Tibial nerve (tissue), 4 donors: ENCODE results near the gene THY1. TPM values are rescaled to one million over a fixed set of nuclear protein-coding genes. Genes with fewer than 3 reads are reported as not detected.

ENCODE experiments used
- DNase-seq, 2 donors: peaks; one replicate each; pipeline ENCODE4 v3.0.0-alpha.2; 2019; ENCODE audit warnings: low spot score in 2 of 2
- H3K27ac ChIP-seq, 4 donors: fragments of 200-600 bp; sonication (generic) in 3 of 4; one replicate each; pipeline ENCODE4 v1.5.1; 2017 to 2019; ENCODE audit warnings: mild to moderate bottlenecking in 1 of 4
- H3K27me3 ChIP-seq, 2 donors: fragments of 200-600 bp; sonication (generic) in 1 of 2; one replicate each; pipeline versions ENCODE4 v1.5.1 to v1.6.0; 2017 to 2019
- H3K36me3 ChIP-seq, 3 donors: fragments of 200-600 bp; sonication (generic); one replicate each; pipeline ENCODE4 v1.5.1; 2018 to 2019
- H3K4me1 ChIP-seq, 4 donors: fragments of 200-600 bp; sonication (generic) in 3 of 4; one replicate each; pipeline ENCODE4 v1.5.1; 2017 to 2019
- H3K4me3 ChIP-seq, 4 donors: fragments of 200-600 bp; sonication (generic) in 3 of 4; one replicate each; pipeline ENCODE4 v1.5.1; 2017 to 2019; ENCODE audit warnings: mild to moderate bottlenecking in 1 of 4, moderate library complexity in 1 of 4
- H3K9me3 ChIP-seq, 4 donors: fragments of 200-600 bp; sonication (generic) in 3 of 4; one replicate each; pipeline ENCODE4 v1.5.1; 2017 to 2019
- EP300 ChIP-seq, 2 donors: sonication (generic); formaldehyde crosslinking; IDR thresholded peaks; one replicate each; pipeline ENCODE4 v1.6.1; 2017; ENCODE audit warnings: antibody characterized with exemption in 2 of 2, mild to moderate bottlenecking in 1 of 2
- POLR2A ChIP-seq, 2 donors: fragments of 450-650 bp; IDR thresholded peaks; one replicate each; pipeline ENCODE4 v1.6.1; 2017; ENCODE audit warnings: antibody characterized with exemption in 2 of 2, mild to moderate bottlenecking in 2 of 2, moderate library complexity in 2 of 2
- WGBS, 2 donors: methylation state at CpG; one replicate each; pipeline ENCODE4 v1.1.5; 2018; 5-methylcytosine and 5-hydroxymethylcytosine counted together
- total RNA-seq, 4 donors: library from RNA; depleted of rRNA; stranded (reverse); fragments of >200 nt; gene quantifications; one replicate each; pipeline ENCODE4 v1.1.0, GENCODE V29; 2016
- TF ChIP-seq, protein P1 (sequence below), 5 experiments: fragments of 200-600 bp in 3 of 5; fragments of 450-650 bp in 2 of 5; sonication (generic) in 3 of 5; IDR thresholded peaks; one replicate each; pipeline ENCODE4 v1.5.1; 2016 to 2019; ENCODE audit warnings: antibody characterized with exemption in 5 of 5, mild to moderate bottlenecking in 3 of 5, moderate library complexity in 2 of 5

The THY1 gene
- total RNA-seq, 4 donors from 2014 or later: 0.63 to 12.9 (median 11.1) TPM; not detected in 1

- no peaks in the 10 kb centered on the region for H3K9me3 ChIP-seq
- H3K27ac ChIP-seq: peak overlapping the region; percentile 54 to 91 (median 76)
- H3K4me1 ChIP-seq: peaks cover 0 to 41% (median 12%) of the 10 kb centered on the region in 4 donors
- no peaks in the 10 kb centered on the region for H3K27me3 ChIP-seq
- TF ChIP-seq, protein P1, sequence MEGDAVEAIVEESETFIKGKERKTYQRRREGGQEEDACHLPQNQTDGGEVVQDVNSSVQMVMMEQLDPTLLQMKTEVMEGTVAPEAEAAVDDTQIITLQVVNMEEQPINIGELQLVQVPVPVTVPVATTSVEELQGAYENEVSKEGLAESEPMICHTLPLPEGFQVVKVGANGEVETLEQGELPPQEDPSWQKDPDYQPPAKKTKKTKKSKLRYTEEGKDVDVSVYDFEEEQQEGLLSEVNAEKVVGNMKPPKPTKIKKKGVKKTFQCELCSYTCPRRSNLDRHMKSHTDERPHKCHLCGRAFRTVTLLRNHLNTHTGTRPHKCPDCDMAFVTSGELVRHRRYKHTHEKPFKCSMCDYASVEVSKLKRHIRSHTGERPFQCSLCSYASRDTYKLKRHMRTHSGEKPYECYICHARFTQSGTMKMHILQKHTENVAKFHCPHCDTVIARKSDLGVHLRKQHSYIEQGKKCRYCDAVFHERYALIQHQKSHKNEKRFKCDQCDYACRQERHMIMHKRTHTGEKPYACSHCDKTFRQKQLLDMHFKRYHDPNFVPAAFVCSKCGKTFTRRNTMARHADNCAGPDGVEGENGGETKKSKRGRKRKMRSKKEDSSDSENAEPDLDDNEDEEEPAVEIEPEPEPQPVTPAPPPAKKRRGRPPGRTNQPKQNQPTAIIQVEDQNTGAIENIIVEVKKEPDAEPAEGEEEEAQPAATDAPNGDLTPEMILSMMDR (IDR thresholded peaks at IDR 0.05): no peak
- no peak for TF ChIP-seq EP300 (IDR thresholded peaks at IDR 0.05)
- no peak for TF ChIP-seq POLR2A (IDR thresholded peaks at IDR 0.05)
- peak in 1 of 2 donors; percentile 4 for DNase-seq
- H3K4me3 ChIP-seq: peak overlapping the region; percentile 35 to 61 (median 48)
- 4 to 15% methylated on average over 9 to 10 of the region's 10 CpGs for WGBS, 2 donors
- H3K36me3 ChIP-seq: no peaks in the 10 kb centered on the region
These were observed 42.2 kb downstream of the THY1 start for GRCh38 chr11:119380827-119381180.

DNA sequence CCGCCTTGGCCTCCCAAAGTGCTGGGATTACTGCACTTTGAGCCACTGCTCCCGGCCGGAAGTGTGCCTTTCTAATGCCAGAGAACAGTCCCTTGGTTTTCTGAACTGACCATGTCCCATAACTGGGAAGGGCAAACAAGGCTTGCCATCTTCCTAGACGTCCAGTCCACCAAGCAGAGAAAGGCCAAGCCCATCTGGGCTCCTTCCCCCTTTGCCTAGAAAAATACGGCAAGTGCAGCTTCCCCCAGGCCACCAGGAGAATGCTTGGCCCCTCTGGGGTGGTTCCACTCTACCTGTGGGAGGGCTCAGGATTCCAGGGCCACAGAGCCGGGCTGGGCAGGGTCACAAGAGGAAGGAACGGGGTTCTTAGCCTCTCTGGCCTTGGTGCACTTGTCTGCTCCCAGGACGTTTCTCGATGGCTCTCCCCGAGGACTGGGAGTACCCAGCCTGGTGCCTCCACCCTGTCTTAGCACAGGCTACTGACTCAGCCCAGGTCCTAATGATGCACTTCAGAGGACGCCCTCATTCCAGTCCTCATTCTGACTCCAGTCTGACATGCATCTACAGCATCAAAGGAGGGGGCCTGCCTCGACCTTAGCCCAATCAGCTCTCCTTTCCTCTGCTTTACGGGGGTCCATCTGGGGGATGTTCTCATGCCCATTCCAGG lies 42.7 kb downstream of the THY1 start:
- peak overlapping the region in 2 of 4 donors; percentile 35 to 61 for H3K4me3 ChIP-seq
- peaks cover 0 to 46% (median 14%) of the 10 kb centered on the region in 4 donors for H3K4me1 ChIP-seq
- H3K27ac ChIP-seq: peak overlapping the region in 3 of 4 donors; percentile 71 to 91 (median 82)
- peak in 1 of 2 donors; percentile 5 for DNase-seq
- 73 to 79% methylated on average over 9 to 13 of the region's 13 CpGs for WGBS, 2 donors
- no peak for TF ChIP-seq EP300 (IDR thresholded peaks at IDR 0.05)
- TF ChIP-seq, protein P1 (IDR thresholded peaks at IDR 0.05): no peak
- TF ChIP-seq POLR2A (IDR thresholded peaks at IDR 0.05): no peak
- H3K27me3 ChIP-seq: no peaks in the 10 kb centered on the region
- H3K36me3 ChIP-seq: no peaks in the 10 kb centered on the region
- H3K9me3 ChIP-seq: no peaks in the 10 kb centered on the region

GRCh38 chr11:119378851-119379465 lies 44.0 kb downstream of the THY1 start:
- Histone ChIP-seq H3K9me3 (no peaks in the 10 kb centered on the region), H3K36me3 (no peaks in the 10 kb centered on the region), H3K4me1 (peaks cover 0 to 60% (median 22%) of the 10 kb centered on the region in 4 donors), H3K27me3 (no peaks in the 10 kb centered on the region), H3K27ac (peak overlapping the region in 2 of 4 donors; percentile 61 to 96), H3K4me3 (no peak overlapping the region)
- DNase-seq: peak in 1 of 2 donors; percentile 3
- 68 to 69% methylated on average over 10 of the region's 10 CpGs for WGBS, 2 donors
- TF ChIP-seq EP300 (IDR thresholded peaks at IDR 0.05): no peak
- TF ChIP-seq POLR2A (IDR thresholded peaks at IDR 0.05): no peak
- TF ChIP-seq, protein P1 (IDR thresholded peaks at IDR 0.05): no peak

DNA sequence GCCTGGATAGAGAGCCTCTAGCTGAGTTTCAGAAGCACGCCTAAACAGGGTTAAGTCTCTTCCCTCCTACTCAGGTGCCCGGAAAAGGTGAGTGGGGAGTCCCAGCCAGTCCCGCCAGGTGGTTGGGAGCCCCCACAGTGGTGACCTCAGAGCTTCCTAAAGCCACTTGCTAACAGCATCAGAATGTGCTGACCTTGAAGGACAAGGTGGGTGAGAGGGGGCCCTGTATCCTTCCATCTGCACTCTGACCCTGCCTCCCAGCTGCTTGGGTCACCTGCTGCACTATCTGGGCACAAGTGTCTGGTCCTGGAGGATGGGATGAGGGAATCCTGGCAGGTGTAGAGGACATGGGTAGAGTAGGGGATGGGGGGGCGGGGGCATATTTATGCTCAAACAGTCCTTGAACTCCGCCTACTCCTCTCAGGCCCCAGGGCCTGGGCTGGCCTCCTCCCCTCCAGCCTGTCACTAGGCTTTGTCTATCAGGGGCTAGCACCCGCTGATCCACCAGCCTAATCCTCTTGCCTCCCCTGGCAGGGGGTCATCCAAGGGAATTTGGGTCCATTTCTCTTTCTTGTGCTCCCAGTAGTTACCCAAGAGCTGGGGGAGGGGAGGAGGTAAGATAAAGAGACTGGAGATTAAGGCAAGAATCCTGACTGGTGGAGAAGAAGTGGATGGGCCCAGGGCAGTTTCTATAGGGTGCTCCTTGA lies 44.9 kb downstream of the THY1 start:
- Histone ChIP-seq H3K27me3 (no peaks in the 10 kb centered on the region), H3K9me3 (no peaks in the 10 kb centered on the region), H3K36me3 (no peaks in the 10 kb centered on the region), H3K4me3 (no peak overlapping the region), H3K27ac (peak overlapping the region; percentile 4 to 97 (median 94)), H3K4me1 (peaks cover 0 to 68% (median 22%) of the 10 kb centered on the region in 4 donors)
- peak in 1 of 2 donors; percentile 4 for DNase-seq
- WGBS, 2 donors: 61 to 76% methylated on average over 5 to 6 of the region's 6 CpGs
- TF ChIP-seq POLR2A (IDR thresholded peaks at IDR 0.05) (no peak), EP300 (IDR thresholded peaks at IDR 0.05) (no peak)
- TF ChIP-seq, protein P1 (IDR thresholded peaks at IDR 0.05): no peak
